Aorta (tissue), 5 donors: ENCODE data around the gene ADAMTS12. TPM values are rescaled to one million over a fixed set of nuclear protein-coding genes. Genes with fewer than 3 reads are reported as not detected.

Source experiments
- ATAC-seq: fragments of 200-7000 bp; cut with Tn5 transposase; one replicate; pipeline ENCODE4 v1.9.1; 2022; ENCODE audit warnings: moderate library complexity; ENCODE audit not compliant: low FRiP score
- DNase-seq, 2 donors: peaks; one replicate each; pipeline ENCODE4 v3.0.0-alpha.2; 2020
- H3K27ac ChIP-seq, 2 donors: one replicate each; pipeline ENCODE4 v1.5.1; 2013; ENCODE audit warnings: low read length in 2 of 2, mild to moderate bottlenecking in 2 of 2, moderate library complexity in 2 of 2, control low read depth in 1 of 2, inconsistent platforms in 1 of 2, low read depth in 1 of 2
- H3K27me3 ChIP-seq, 2 donors: one replicate each; pipeline ENCODE4 v1.6.1; 2013; ENCODE audit warnings: control low read depth in 1 of 2, low read length in 1 of 2, mild to moderate bottlenecking in 1 of 2, moderate library complexity in 1 of 2; ENCODE audit not compliant: insufficient read depth in 2 of 2, control insufficient read depth in 1 of 2
- H3K36me3 ChIP-seq, 2 donors: one replicate each; pipeline ENCODE4 v1.6.1; 2013; ENCODE audit warnings: control low read depth in 1 of 2, low read length in 1 of 2, mild to moderate bottlenecking in 1 of 2; ENCODE audit not compliant: insufficient read depth in 2 of 2, control insufficient read depth in 1 of 2
- H3K4me1 ChIP-seq, 2 donors: one replicate each; pipeline ENCODE4 v1.6.1; 2013; ENCODE audit warnings: low read length in 2 of 2, control low read depth in 1 of 2, mild to moderate bottlenecking in 1 of 2, moderate library complexity in 1 of 2; ENCODE audit not compliant: insufficient read depth in 2 of 2, control insufficient read depth in 1 of 2
- H3K4me3 ChIP-seq, 2 donors: one replicate each; pipeline ENCODE4 v1.5.1; 2013; ENCODE audit warnings: low read length in 2 of 2, control low read depth in 1 of 2, mild to moderate bottlenecking in 1 of 2
- H3K9me3 ChIP-seq: one replicate; pipeline ENCODE4 v1.6.1; 2013; ENCODE audit warnings: mild to moderate bottlenecking, low read length; ENCODE audit not compliant: control insufficient read depth
- WGBS, 2 donors: extraction: QIAGEN DNeasy Blood & Tissue Kit; methylation state at CpG; one replicate each; pipeline ENCODE4 v1.1.7; 2013; 5-methylcytosine and 5-hydroxymethylcytosine counted together
- intact Hi-C, 2 donors: fragments of 100-400 bp; cut with DNase I; formaldehyde crosslinking; loops; one replicate each; pipeline versions ENCODE4 v1.14.2 to v1.15.0; 2022
- polyA plus RNA-seq, 2 donors: library from polyadenylated mRNA; stranded (reverse); fragments of 200-250 nt; gene quantifications; one replicate each; pipeline ENCODE4 v1.2.3, GENCODE V29; 2013
- total RNA-seq, 2 donors: library from RNA; stranded (reverse); fragmentation: NEBNext Ultra II Directional; extraction: Animal tissue kit (Norgen Biotek cat#: 25700); gene quantifications; one replicate each; pipeline ENCODE4 v1.2.1, GENCODE V29; 2021
- donor health status: healthy with polysubstance abuse.
- donor health status: Bipolar disorder and iron deficiency.
- donor health status: DM: no; HTN: no; CAD: no.
- donor health status: DM: no; HTN: no; CAD: no.
- donor health status: DM: yes; HTN: yes; CAD: no.

The ADAMTS12 gene
- total and polyA plus RNA-seq, 4 donors, result 0.50 to 7.3 (median 2.8) TPM

DNA sequence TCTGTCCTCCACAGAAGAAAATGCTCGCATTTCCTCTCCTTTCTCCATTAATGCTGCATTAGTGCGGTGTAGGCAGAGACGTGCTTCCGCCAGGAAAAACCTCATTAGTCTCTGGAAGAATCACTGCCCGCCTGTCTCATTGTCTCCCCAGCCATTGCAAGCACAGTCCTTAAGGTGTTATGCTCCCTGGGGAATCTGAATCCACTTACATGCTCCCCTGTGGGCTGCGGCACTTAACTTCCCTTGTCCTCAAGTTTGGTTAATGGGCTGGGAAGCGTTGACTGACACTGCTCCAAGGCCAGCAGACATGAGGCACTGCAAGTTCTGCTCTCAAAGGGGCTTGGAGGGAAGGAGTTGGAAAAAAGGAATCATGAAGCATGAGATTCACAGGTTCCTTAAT lies 409.5 kb downstream of the ADAMTS12 start:
- no peak for ATAC-seq
- Histone ChIP-seq H3K36me3 (no peaks in the 10 kb centered on the region), H3K9me3 (no peaks in the 10 kb centered on the region), H3K27ac (no peak overlapping the region), H3K4me1 (no peaks in the 10 kb centered on the region), H3K4me3 (no peak overlapping the region), H3K27me3 (no peaks in the 10 kb centered on the region)
- no peak for DNase-seq
- WGBS, 2 donors, result 93 to 94% methylated on average over 7 of the region's 7 CpGs
- intact Hi-C loops, result no loop called here

DNA sequence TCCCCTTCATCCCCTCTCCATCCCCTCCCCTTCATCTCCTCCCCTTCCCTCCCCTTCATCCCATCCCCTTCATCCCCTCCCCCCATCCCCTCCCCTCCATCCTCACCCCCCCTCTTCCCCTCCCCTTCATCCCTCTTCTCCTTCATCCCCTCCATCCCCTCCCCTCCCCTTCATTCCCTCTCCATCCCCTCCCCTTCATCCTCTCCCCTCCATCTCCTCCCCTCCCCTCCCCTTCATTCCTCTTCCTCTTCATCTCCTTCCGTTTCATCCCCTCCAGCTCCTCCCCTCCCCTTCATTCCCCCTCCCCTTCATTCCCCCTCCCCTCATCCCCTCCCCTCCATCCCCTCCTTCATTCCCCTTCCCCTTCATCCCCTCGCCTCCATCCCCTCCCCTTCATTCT lies 410.9 kb downstream of the ADAMTS12 start:
- H3K9me3 ChIP-seq, result no peaks in the 10 kb centered on the region
- no peaks in the 10 kb centered on the region for H3K4me1 ChIP-seq
- no peak overlapping the region for H3K4me3 ChIP-seq
- H3K27me3 ChIP-seq, result no peaks in the 10 kb centered on the region
- 86% methylated on average over 2 of the region's 2 CpGs for WGBS, 2 donors
- peaks cover 0 to 1% of the 10 kb centered on the region in 2 donors for H3K36me3 ChIP-seq
- intact Hi-C loops, result no loop called here
- ATAC-seq (no peak), DNase-seq (no peak)
- no peak overlapping the region for H3K27ac ChIP-seq

DNA sequence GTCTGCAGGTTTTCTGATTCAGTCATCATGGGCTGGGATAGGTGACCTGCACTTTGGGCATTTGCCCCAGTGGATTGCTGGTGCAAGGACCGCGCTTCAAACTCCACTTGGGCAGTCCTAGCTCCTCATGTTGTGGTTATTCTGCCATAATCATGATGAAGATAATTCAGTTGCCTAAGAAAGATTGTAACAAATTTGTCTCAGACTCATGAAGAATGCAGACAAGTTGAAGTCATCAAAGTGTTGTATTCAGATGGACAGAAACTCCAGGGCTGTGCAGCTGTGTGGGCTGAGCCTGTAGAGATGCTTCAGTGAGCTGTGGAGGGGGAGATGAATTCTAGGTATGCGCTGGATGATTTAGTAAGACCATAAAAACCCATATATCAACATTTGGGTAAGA lies 412.5 kb downstream of the ADAMTS12 start:
- H3K36me3 ChIP-seq, result peaks cover 0 to 1% of the 10 kb centered on the region in 2 donors
- no peak for DNase-seq
- H3K27ac ChIP-seq, result no peak overlapping the region
- H3K27me3 ChIP-seq, result no peaks in the 10 kb centered on the region
- no peak overlapping the region for H3K4me3 ChIP-seq
- no peaks in the 10 kb centered on the region for H3K4me1 ChIP-seq
- intact Hi-C loops, result loop anchor here in 1 of 2 donors (10.0 kb wide), 2 partner anchors 105 to 455 kb away; partner anchors contain the start of gene RXFP3
- WGBS, 2 donors, result 85 to 91% methylated on average over 3 of the region's 3 CpGs
- ATAC-seq, result no peak
- H3K9me3 ChIP-seq, result no peaks in the 10 kb centered on the region

DNA sequence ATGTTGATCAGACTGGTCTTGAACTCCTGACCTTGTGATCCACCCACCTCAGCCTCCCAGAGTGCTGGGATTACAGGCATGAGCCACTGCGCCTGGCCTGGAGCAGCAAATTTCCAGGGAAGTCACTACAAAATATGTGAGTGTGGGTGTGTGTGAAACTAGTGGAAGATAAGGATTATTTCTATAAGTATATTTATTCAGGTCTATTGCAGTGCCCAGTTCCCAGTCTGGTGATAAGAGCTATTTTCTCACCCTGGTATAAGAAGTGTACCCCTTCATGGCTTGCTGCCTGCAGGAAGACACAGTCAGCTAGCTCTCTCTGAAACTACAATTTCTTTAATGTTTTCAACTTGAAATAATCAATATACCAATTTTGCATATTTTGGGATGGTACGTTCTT lies 414.0 kb downstream of the ADAMTS12 start:
- H3K27ac ChIP-seq, result no peak overlapping the region
- H3K36me3 ChIP-seq, result peaks cover 0 to 1% of the 10 kb centered on the region in 2 donors
- intact Hi-C loops, result loop anchor here in 1 of 2 donors (10.0 kb wide), 2 partner anchors 107 to 457 kb away; partner anchors contain the start of gene RXFP3
- H3K9me3 ChIP-seq, result no peaks in the 10 kb centered on the region
- no peak for DNase-seq
- 93 to 96% methylated on average over 2 of the region's 2 CpGs for WGBS, 2 donors
- H3K4me1 ChIP-seq, result no peaks in the 10 kb centered on the region
- no peak for ATAC-seq
- H3K4me3 ChIP-seq, result no peak overlapping the region
- H3K27me3 ChIP-seq, result no peaks in the 10 kb centered on the region

DNA sequence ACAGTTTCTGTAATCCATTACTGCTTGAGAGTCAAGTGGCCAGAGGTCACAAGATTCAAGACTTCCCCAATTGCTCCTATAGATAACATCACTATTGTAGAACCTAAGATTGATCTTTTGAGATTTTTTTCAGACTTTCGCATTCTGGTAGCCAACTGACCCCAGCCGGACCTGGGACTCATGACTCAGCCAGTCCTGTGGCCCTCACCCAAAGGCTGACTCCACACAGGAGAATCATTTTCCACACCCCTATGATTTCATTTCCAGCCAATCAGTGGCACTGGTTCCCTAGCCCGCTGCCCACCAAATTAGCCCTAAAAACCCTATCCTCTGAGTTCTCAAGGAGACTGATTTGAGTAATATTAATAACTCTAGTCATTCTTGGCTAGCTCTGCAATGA lies 414.8 kb downstream of the ADAMTS12 start:
- H3K36me3 ChIP-seq, result peaks cover 0 to 1% of the 10 kb centered on the region in 2 donors
- H3K27me3 ChIP-seq, result no peaks in the 10 kb centered on the region
- 95 to 98% methylated on average over 3 of the region's 3 CpGs for WGBS, 2 donors
- no peak for DNase-seq
- intact Hi-C loops, result loop anchor here in 1 of 2 donors (10.0 kb wide), 2 partner anchors 108 to 458 kb away; partner anchors contain the start of gene RXFP3
- no peak for ATAC-seq
- no peak overlapping the region for H3K27ac ChIP-seq
- no peaks in the 10 kb centered on the region for H3K4me1 ChIP-seq
- no peaks in the 10 kb centered on the region for H3K9me3 ChIP-seq
- H3K4me3 ChIP-seq, result no peak overlapping the region

DNA sequence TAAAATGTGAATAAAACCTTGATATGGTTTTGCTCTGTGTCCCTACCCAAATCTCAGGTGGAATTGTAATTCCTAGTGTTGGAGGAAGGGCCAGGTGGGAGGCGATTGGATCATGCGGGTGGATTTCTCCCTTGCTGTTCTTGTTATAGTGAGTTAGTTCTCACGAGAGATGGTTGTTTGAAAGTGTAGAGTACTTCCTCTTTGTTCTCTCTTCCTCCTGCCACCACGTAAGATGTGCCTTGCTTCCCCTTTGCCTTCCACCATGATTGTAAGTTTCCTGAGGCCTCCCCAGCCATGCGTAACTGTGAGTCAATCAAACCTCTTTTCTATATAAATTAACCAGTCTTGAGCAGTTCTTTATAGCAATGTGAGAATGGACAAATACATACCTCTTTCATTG lies 416.1 kb downstream of the ADAMTS12 start:
- 97% methylated on average over 5 of the region's 5 CpGs for WGBS, 2 donors
- no peaks in the 10 kb centered on the region for H3K27me3 ChIP-seq
- no peaks in the 10 kb centered on the region for H3K4me1 ChIP-seq
- ATAC-seq (no peak), DNase-seq (no peak)
- intact Hi-C loops, result loop anchor here in 1 of 2 donors (10.0 kb wide), 2 partner anchors 109 to 459 kb away; partner anchors contain the start of gene RXFP3
- peaks cover 0 to 1% of the 10 kb centered on the region in 2 donors for H3K36me3 ChIP-seq
- no peak overlapping the region for H3K4me3 ChIP-seq
- H3K27ac ChIP-seq, result no peak overlapping the region
- no peaks in the 10 kb centered on the region for H3K9me3 ChIP-seq

DNA sequence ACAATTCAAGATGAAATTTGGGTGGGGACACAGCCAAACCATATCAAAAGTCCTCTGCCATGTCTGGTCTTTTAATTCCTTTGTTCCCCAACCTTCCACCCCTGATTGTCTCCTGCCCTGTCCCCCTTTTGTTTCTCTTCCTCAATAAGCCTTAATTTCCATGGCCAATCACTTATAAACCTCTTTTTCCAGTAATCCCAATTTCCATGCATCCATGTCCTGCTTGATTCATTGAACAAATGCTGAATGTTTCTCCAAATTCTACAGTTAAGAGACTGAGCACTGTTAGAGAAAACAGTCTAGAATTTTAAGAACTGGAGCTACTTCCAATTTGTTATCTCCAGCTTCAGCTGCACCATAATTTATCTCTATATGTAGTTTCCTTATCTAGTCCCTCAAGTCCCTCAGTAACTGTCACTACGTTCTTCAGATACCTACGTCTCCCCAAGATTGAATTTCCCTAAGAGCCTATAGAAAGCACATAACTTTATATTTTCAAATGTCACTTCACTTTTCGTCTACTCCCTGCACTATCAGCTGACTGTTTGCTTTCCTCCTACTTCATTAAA lies 416.8 kb downstream of the ADAMTS12 start:
- intact Hi-C loops, result loop anchor here in 1 of 2 donors (10.0 kb wide), 2 partner anchors 110 to 460 kb away; partner anchors contain the start of gene RXFP3
- peaks cover 0 to 5% of the 10 kb centered on the region in 2 donors for H3K36me3 ChIP-seq
- WGBS, 2 donors, result 92 to 94% methylated on average over 3 of the region's 3 CpGs

DNA sequence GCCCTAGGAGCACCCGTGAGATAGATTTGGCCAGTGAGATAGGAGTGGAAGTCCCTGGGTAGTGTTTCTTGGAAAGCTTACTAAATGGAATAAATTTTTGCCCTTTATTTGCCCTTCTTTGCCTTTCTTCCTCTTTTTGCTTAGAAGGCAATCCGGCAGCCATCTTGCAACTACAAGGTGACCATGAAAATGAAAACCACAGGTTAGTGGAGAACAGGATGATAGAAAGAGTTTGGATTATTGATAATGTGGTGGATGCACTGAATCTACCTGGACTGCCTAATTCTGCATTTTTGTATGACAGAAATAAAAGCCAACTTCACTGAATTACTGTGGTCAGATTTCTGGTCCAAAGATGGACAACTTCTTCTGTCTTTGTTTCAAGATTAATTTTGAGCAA lies 417.8 kb downstream of the ADAMTS12 start:
- H3K4me3 ChIP-seq, result no peak overlapping the region
- no peak overlapping the region for H3K27ac ChIP-seq
- WGBS, 2 donors, result 64 to 65% methylated on average over 2 of the region's 2 CpGs
- no peak for ATAC-seq
- H3K9me3 ChIP-seq, result no peaks in the 10 kb centered on the region
- no peak for DNase-seq
- intact Hi-C loops, result loop anchor here in 1 of 2 donors (10.0 kb wide), 2 partner anchors 111 to 461 kb away; partner anchors contain the start of gene RXFP3
- H3K27me3 ChIP-seq, result no peaks in the 10 kb centered on the region
- H3K36me3 ChIP-seq, result peaks cover 0 to 7% of the 10 kb centered on the region in 2 donors
- no peaks in the 10 kb centered on the region for H3K4me1 ChIP-seq

More for the DNA sequence above, 416.8 kb downstream of the ADAMTS12 start:
- no peaks in the 10 kb centered on the region for H3K4me1 ChIP-seq
- H3K27me3 ChIP-seq, result no peaks in the 10 kb centered on the region
- ATAC-seq (no peak), DNase-seq (no peak)
- no peak overlapping the region for H3K4me3 ChIP-seq
- H3K27ac ChIP-seq, result no peak overlapping the region
- H3K9me3 ChIP-seq, result no peaks in the 10 kb centered on the region
